GM12878 (cell line): ENCODE measurements around the gene ZNF785. TPM values are rescaled to one million over a fixed set of nuclear protein-coding genes. Genes with fewer than 3 reads are reported as not detected.

Experiments
- ATAC-seq: fragments of 200-7000 bp; cut with Tn5 transposase; 3 replicates; pipeline ENCODE4 v1.9.1; 2020; ENCODE audit warnings: mild to moderate bottlenecking, moderate library complexity
- BruUV-seq: library from RNA; stranded (reverse); fragments of 400-500 nt; replicated peaks from 2 replicates; lab custom pipeline; 2021; lab: Mats Ljungman, UMichigan
- CTCF ChIA-PET: fragments of 300-600 bp; sonication (Branson Sonifier 250); formaldehyde crosslinking; extraction: SDS; loops from one replicate; lab custom pipeline; 2021; ENCODE audit warnings: inconsistent platforms; lab: Yijun Ruan, JAX
- POLR2A ChIA-PET: fragments of 350-600 bp; formaldehyde crosslinking; extraction: SDS; loops from one replicate; lab custom pipeline; 2021; ENCODE audit warnings: inconsistent platforms; lab: Charles Lee
- RAD21 ChIA-PET: fragments of 300-600 bp; sonication (Branson Sonifier 250); formaldehyde crosslinking; loops from one replicate; lab custom pipeline; 2023; ENCODE audit warnings: antibody characterized with exemption; ENCODE audit not compliant: unreplicated experiment; lab: Charles Lee
- SMC1A ChIA-PET: fragments of 300-600 bp; sonication (Branson Sonifier 250); formaldehyde crosslinking; loops from one replicate; lab custom pipeline; 2023; ENCODE audit not compliant: unreplicated experiment, uncharacterized antibody; lab: Charles Lee
- DNase-seq: peaks from one replicate; pipeline ENCODE4 v3.0.0-alpha.2; 2011; ENCODE audit warnings: low read depth, low spot score
- FAIRE-seq: peaks from 3 replicates; lab custom pipeline; 2011; peaks lifted over from hg19 to GRCh38; lab: Jason Lieb, UNC
- H2AFZ ChIP-seq: 2 replicates; pipeline ENCODE4 v1.6.0; 2011; ENCODE audit warnings: low read depth, low read length, control low read depth; ENCODE audit not compliant: control insufficient read depth
- H3K27ac ChIP-seq: 2 replicates; pipeline ENCODE4 v1.5.1; 2011; ENCODE audit warnings: control low read depth; ENCODE audit not compliant: control insufficient read depth, insufficient read depth
- H3K27me3 ChIP-seq, 2 experiments: replicated peaks in 1 of 2; 2 replicates each; pipeline versions ENCODE4 v1.6.0 to v1.6.1; 2011; ENCODE audit warnings: low read length in 1 of 2; ENCODE audit not compliant: control insufficient read depth in 2 of 2, insufficient read depth in 2 of 2
- H3K36me3 ChIP-seq, 2 experiments: 2 replicates each; pipeline ENCODE4 v1.5.1; 2011; ENCODE audit warnings: low read length in 1 of 2; ENCODE audit not compliant: control insufficient read depth in 2 of 2, insufficient read depth in 2 of 2
- H3K4me1 ChIP-seq: 2 replicates; pipeline ENCODE4 v1.6.1; 2011; ENCODE audit warnings: mild to moderate bottlenecking, low read length, moderate library complexity, mixed read lengths; ENCODE audit not compliant: control insufficient read depth, insufficient read depth
- H3K4me2 ChIP-seq: 2 replicates; pipeline ENCODE4 v1.6.0; 2011; ENCODE audit warnings: control low read depth; ENCODE audit not compliant: control insufficient read depth, insufficient read depth
- H3K4me3 ChIP-seq: fragments of 200-600 bp; sonication (generic); 2 replicates; pipeline ENCODE4 v1.5.1; 2016
- H3K79me2 ChIP-seq: 2 replicates; pipeline ENCODE4 v1.6.0; 2011; ENCODE audit warnings: low read length; ENCODE audit not compliant: control insufficient read depth, insufficient read depth
- H3K9ac ChIP-seq: 2 replicates; pipeline ENCODE4 v1.8.0; 2011; ENCODE audit warnings: low read length, control low read depth, mixed read lengths; ENCODE audit not compliant: control insufficient read depth, insufficient read depth
- H3K9me3 ChIP-seq: replicated peaks from 3 replicates; pipeline ENCODE4 v1.5.1; 2011; ENCODE audit warnings: mild to moderate bottlenecking, low read length; ENCODE audit not compliant: control insufficient read depth, insufficient read depth
- H4K20me1 ChIP-seq: 2 replicates; pipeline ENCODE4 v1.6.0; 2011; ENCODE audit not compliant: control insufficient read depth, insufficient read depth
- FOXK2 ChIP-seq: fragments of 450-650 bp; IDR thresholded peaks from 2 replicates; pipeline ENCODE4 v1.6.1; 2017; ENCODE audit warnings: mild to moderate bottlenecking, moderate library complexity
- NFYA ChIP-seq: IDR thresholded peaks from 2 replicates; pipeline ENCODE4 v1.6.1; 2011; ENCODE audit warnings: low read depth, mild to moderate bottlenecking, low read length, improper control_type of control experiment, borderline replicate concordance
- TBL1XR1 ChIP-seq: IDR thresholded peaks from 2 replicates; pipeline ENCODE4 v1.6.1; 2012; ENCODE audit warnings: low read depth, low read length, improper control_type of control experiment
- ZNF622 ChIP-seq: fragments of 450-650 bp; IDR thresholded peaks from 2 replicates; pipeline ENCODE4 v1.6.1; 2017; ENCODE audit warnings: mild to moderate bottlenecking, inconsistent platforms
- WGBS: methylation state at CpG from one replicate; pipeline ENCODE4 v1.1.6; 2016; ENCODE audit warnings: low lambda C conversion rate; ENCODE audit not compliant: insufficient replicate concordance, insufficient coverage; ENCODE audit errors: missing lambda C conversion rate; 5-methylcytosine and 5-hydroxymethylcytosine counted together
- in situ Hi-C: fragments of 300-500 bp; cut with MboI; formaldehyde crosslinking; loops from 9 replicates; pipeline ENCODE4 v1.14.3; 2018; ENCODE audit warnings: mixed read lengths
- intact Hi-C: fragments of 100-400 bp; cut with micrococcal nuclease; formaldehyde crosslinking; loops from one replicate; pipeline ENCODE4 v1.14.2; 2022; ENCODE audit not compliant: unreplicated experiment
- polyA plus RNA-seq, 11 experiments: library from polyadenylated mRNA; depleted of rRNA in 4 of 11; unstranded in 6 of 11; stranded (reverse) in 5 of 11; fragments of >200 nt; fragmentation: Nextera tagmentation in 4 of 11; fragmentation: Illumina TruSeq in 1 of 11; extraction: Ambion mirVana in 4 of 11; extraction: Trizol in 1 of 11; gene quantifications; 1 replicate in 1 of 11; 2 replicates in 10 of 11; pipeline versions ENCODE4 v1.2.1 to v1.2.3, GENCODE V29; 2011 to 2016; ENCODE audit warnings: inconsistent platforms in 2 of 11, missing spikeins in 2 of 11, low read depth in 1 of 11
- total RNA-seq, 4 experiments: library from RNA; depleted of rRNA in 3 of 4; stranded (reverse); fragments of >200 nt in 3 of 4; fragmentation: Illumina TruSeq in 1 of 4; extraction: Trizol in 1 of 4; gene quantifications; 2 replicates each; pipeline versions ENCODE4 v1.2.1 to v1.2.3, GENCODE V29; 2013 to 2021
- TF ChIP-seq, protein P1 (sequence below): IDR thresholded peaks from 2 replicates; pipeline ENCODE4 v1.6.1; 2011; ENCODE audit warnings: low read depth, low read length, improper control_type of control experiment, borderline replicate concordance

Gene ZNF785
- total and polyA plus RNA-seq, 10 of the 15 experiments (the other 5 are each of a cell fraction or from before 2014, with no cell fraction given) = 0.87 to 11.5 (median 7.5) TPM

DNA sequence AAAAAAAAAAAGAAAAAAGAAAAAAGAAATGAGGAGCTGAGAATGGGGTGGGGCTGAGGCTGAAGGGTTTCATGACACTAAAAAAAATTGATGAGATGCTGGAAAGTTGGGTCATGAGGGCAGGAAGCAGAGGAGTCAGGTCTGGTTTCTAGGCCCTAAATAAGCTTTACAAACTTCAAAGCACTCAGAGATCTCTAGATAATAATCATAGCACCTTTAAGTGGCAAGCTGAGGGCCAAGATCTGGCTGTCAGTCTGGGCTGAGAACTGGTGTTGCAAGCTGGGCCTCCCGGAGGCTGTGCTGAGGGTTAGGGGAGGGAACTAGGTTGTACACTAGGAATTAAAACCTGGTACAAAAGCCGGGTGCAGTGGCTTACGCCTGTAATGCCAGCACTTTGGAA lies 33.7 kb downstream of the ZNF785 start (continued):
- TF ChIP-seq ZNF622 = no peak
- TF ChIP-seq, protein P1, sequence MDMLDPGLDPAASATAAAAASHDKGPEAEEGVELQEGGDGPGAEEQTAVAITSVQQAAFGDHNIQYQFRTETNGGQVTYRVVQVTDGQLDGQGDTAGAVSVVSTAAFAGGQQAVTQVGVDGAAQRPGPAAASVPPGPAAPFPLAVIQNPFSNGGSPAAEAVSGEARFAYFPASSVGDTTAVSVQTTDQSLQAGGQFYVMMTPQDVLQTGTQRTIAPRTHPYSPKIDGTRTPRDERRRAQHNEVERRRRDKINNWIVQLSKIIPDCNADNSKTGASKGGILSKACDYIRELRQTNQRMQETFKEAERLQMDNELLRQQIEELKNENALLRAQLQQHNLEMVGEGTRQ = no peak
- TF ChIP-seq NFYA = no peak

DNA sequence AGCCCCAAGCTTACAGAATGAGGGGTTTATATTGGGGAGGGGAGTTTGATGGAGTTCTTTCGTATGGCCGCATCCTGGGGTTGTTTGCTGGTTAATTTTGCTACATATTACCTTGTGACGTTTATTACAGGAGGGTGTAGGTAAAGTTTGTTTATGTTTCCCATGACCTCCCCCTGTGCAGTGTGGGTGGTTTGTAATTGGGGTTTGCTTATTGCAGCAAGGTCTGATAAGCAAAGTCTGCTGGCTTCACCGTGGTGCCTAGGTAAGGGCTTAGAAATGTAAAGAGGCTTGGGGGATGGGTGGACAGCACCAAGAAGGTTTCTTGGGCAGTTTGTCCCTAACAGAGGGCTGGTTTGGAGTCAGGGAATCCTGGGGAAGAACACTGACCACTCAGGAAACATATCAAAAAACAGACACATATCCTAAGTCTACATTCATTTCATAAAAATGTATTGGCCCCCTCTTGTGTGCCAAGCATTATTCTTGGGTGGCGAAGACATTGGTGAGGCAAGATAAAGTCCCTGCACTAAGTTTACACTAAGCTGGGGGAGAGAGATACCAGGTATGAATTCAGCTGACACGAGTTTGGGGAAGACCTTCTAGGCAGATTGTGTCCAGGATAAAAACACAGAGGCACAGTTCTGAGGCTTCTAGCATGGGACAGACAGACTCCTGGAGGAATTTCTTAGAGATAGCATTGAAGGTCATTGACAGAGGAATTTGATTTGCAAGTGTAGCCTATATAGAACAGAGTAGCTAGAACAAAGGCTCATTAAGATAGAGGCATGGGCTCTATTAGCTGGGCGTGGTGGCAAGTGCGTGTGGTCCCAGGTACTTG lies 36.9 kb downstream of the ZNF785 start:
- RAD21 ChIA-PET = no interaction called here
- ATAC-seq (no peak), FAIRE-seq (no peak), DNase-seq (no peak)
- no TSS peak for BruUV-seq
- Histone ChIP-seq H3K36me3 (peaks cover 0 to 3% of the 10 kb centered on the region in 2 experiments; a peak in 1 of 4 replicates), H3K9me3 (no peaks in the 10 kb centered on the region), H3K79me2 (no peaks in the 10 kb centered on the region), H2AFZ (no peak overlapping the region), H3K4me1 (no peaks in the 10 kb centered on the region), H3K27me3 (no peaks in the 10 kb centered on the region), H3K9ac (no peak overlapping the region), H4K20me1 (no peaks in the 10 kb centered on the region), H3K4me2 (no peak overlapping the region), H3K27ac (no peak overlapping the region)
- CTCF ChIA-PET = interaction anchor here (1.1 to 1.5 kb wide), 3 partner anchors 7 to 50 kb away, joined by 4 to 9 read pairs (median 5); no protein-coding TSS in a partner anchor
- POLR2A ChIA-PET = interaction anchor here (0.8 to 2.2 kb wide), 3 partner anchors 8 to 19 kb away, joined by 3 to 11 read pairs (median 4); no protein-coding TSS in a partner anchor
- intact Hi-C loops (no loop called here), in situ Hi-C loops (no loop called here)
- WGBS = 67% methylated on average over 8 of the region's 8 CpGs
- SMC1A ChIA-PET = interaction anchor here (1.0 to 1.8 kb wide), 2 partner anchors 9 to 13 kb away, joined by 3 to 8 read pairs; partner anchors contain the start of gene ZNF747
- TF ChIP-seq FOXK2 = no peak
- no peak for TF ChIP-seq TBL1XR1
- TF ChIP-seq, all 136 proteins: peak for 0
- no peak overlapping the region for H3K4me3 ChIP-seq
